Measurements from ENCODE around the gene UBE4B. TPM values are rescaled to one million over a fixed set of nuclear protein-coding genes. Genes with fewer than 3 reads are reported as not detected.
"Not testable (repeated sequence)": the region's sequence is repeated elsewhere in the genome, so short reads cannot be mapped to it uniquely, and the experiment has no call there.

UBE4B gene
- total and polyA plus RNA-seq, 4 experiments from 2014 or later: 4.6 to 47.6 (median 26.9) TPM

GRCh38 chr1:10104834-10105233 lies 72.1 kb downstream of the UBE4B start:
- Histone ChIP-seq H3K4me3 (ENCODE audit: low read length in 2 of 2) (no peak overlapping the region), H3K4me1 (ENCODE audit: insufficient read depth, low read length) (no peaks in the 10 kb centered on the region), H3K9me3 (ENCODE audit: control insufficient read depth in 1 of 2, low read length in 2 of 2) (no peaks in the 10 kb centered on the region), H3K27ac (ENCODE audit: low read depth, low read length) (no peak overlapping the region), H3K36me3 (ENCODE audit: insufficient read depth, low read length) (peaks cover 44% of the 10 kb centered on the region), H3K27me3 (ENCODE audit: insufficient read depth, low read length) (no peaks in the 10 kb centered on the region)
- Mint-ChIP-seq H3K4me3 (no peak overlapping the region), H3K27ac (no peak overlapping the region), H3K9me3 (no peaks in the 10 kb centered on the region), H3K36me3 (peaks cover 65 to 72% of the 10 kb centered on the region in 2 donors), H3K27me3 (no peaks in the 10 kb centered on the region), H3K4me1 (peaks cover 0 to 1% (median 0%) of the 10 kb centered on the region in 4 donors)
- POLR2A ChIA-PET (ENCODE audit: partially characterized antibody): no interaction called here
- intact Hi-C loops (cut with micrococcal nuclease): no loop called here
- no peak for DNase-seq
- CTCF ChIA-PET (ENCODE audit: partially characterized antibody): interaction anchor here (1.0 kb wide), 2 partner anchors 51 to 320 kb away, joined by 3 read pairs; no protein-coding TSS in a partner anchor

- POLR2A ChIA-PET (ENCODE audit: partially characterized antibody): no interaction called here
- H3K27ac Mint-ChIP-seq: no peak overlapping the region
These were observed 72.7 kb downstream of the UBE4B start for GRCh38 chr1:10105484-10105883.

GRCh38 chr1:10106241-10106640 lies 73.5 kb downstream of the UBE4B start:
- Mint-ChIP-seq H3K27me3 (no peaks in the 10 kb centered on the region), H3K36me3 (peaks cover 71 to 72% of the 10 kb centered on the region in 2 donors), H3K4me3 (no peak overlapping the region), H3K4me1 (peaks cover 0 to 1% (median 0%) of the 10 kb centered on the region in 4 donors), H3K27ac (no peak overlapping the region), H3K9me3 (no peaks in the 10 kb centered on the region)
- H3K27me3 ChIP-seq (ENCODE audit: insufficient read depth, low read length): no peaks in the 10 kb centered on the region
- H3K4me1 ChIP-seq (ENCODE audit: insufficient read depth, low read length): no peaks in the 10 kb centered on the region
- intact Hi-C loops (cut with micrococcal nuclease): no loop called here
- ChIA-PET POLR2A (ENCODE audit: partially characterized antibody) (no interaction called here), CTCF (ENCODE audit: partially characterized antibody) (no interaction called here)
- no peak overlapping the region for H3K27ac ChIP-seq (ENCODE audit: low read depth, low read length)
- no peaks in the 10 kb centered on the region for H3K9me3 ChIP-seq (ENCODE audit: control insufficient read depth in 1 of 2, low read length in 2 of 2)
- H3K36me3 ChIP-seq (ENCODE audit: insufficient read depth, low read length): peaks cover 49% of the 10 kb centered on the region
- no peak for DNase-seq
- no peak overlapping the region for H3K4me3 ChIP-seq (ENCODE audit: low read length in 2 of 2)

More at GRCh38 chr1:10105484-10105883, 72.7 kb downstream of the UBE4B start:
- intact Hi-C loops (cut with micrococcal nuclease): no loop called here
- Histone ChIP-seq H3K27me3 (ENCODE audit: insufficient read depth, low read length) (no peaks in the 10 kb centered on the region), H3K27ac (ENCODE audit: low read depth, low read length) (no peak overlapping the region), H3K4me3 (ENCODE audit: low read length in 2 of 2) (no peak overlapping the region), H3K9me3 (ENCODE audit: control insufficient read depth in 1 of 2, low read length in 2 of 2) (no peaks in the 10 kb centered on the region), H3K36me3 (ENCODE audit: insufficient read depth, low read length) (peaks cover 48% of the 10 kb centered on the region), H3K4me1 (ENCODE audit: insufficient read depth, low read length) (no peaks in the 10 kb centered on the region)
- no peaks in the 10 kb centered on the region for H3K9me3 Mint-ChIP-seq
- CTCF ChIA-PET (ENCODE audit: partially characterized antibody): interaction anchor here (1.0 kb wide), 1 partner anchor 51 kb away, joined by 3 read pairs; no protein-coding TSS in a partner anchor
- no peak for DNase-seq
- H3K27me3 Mint-ChIP-seq: no peaks in the 10 kb centered on the region
- peaks cover 71 to 75% of the 10 kb centered on the region in 2 donors for H3K36me3 Mint-ChIP-seq
- peaks cover 0 to 1% (median 0%) of the 10 kb centered on the region in 4 donors for H3K4me1 Mint-ChIP-seq
- H3K4me3 Mint-ChIP-seq: no peak overlapping the region

- ChIA-PET CTCF (ENCODE audit: partially characterized antibody) (no interaction called here), POLR2A (ENCODE audit: partially characterized antibody) (no interaction called here)
- no peak overlapping the region for H3K4me3 Mint-ChIP-seq
- H3K4me1 Mint-ChIP-seq: peaks cover 0 to 1% (median 0%) of the 10 kb centered on the region in 4 donors
- H3K9me3 Mint-ChIP-seq: no peaks in the 10 kb centered on the region
- H3K27ac ChIP-seq (ENCODE audit: low read depth, low read length): no peak overlapping the region
- H3K36me3 ChIP-seq (ENCODE audit: insufficient read depth, low read length): peaks cover 51% of the 10 kb centered on the region
- H3K27me3 ChIP-seq (ENCODE audit: insufficient read depth, low read length): no peaks in the 10 kb centered on the region
- intact Hi-C loops (cut with micrococcal nuclease): no loop called here
- H3K9me3 ChIP-seq (ENCODE audit: control insufficient read depth in 1 of 2, low read length in 2 of 2): no peaks in the 10 kb centered on the region
- no peak overlapping the region for H3K4me3 ChIP-seq (ENCODE audit: low read length in 2 of 2)
- DNase-seq: no peak
- H3K27ac Mint-ChIP-seq: no peak overlapping the region
- H3K4me1 ChIP-seq (ENCODE audit: insufficient read depth, low read length): no peaks in the 10 kb centered on the region
- peaks cover 70 to 71% of the 10 kb centered on the region in 2 donors for H3K36me3 Mint-ChIP-seq
- no peaks in the 10 kb centered on the region for H3K27me3 Mint-ChIP-seq
These were observed 74.2 kb downstream of the UBE4B start for GRCh38 chr1:10106756-10107475.

- H3K36me3 ChIP-seq (ENCODE audit: insufficient read depth, low read length): peaks cover 51% of the 10 kb centered on the region
- H3K9me3 ChIP-seq (ENCODE audit: control insufficient read depth in 1 of 2, low read length in 2 of 2); H3K27me3 Mint-ChIP-seq; H3K27ac Mint-ChIP-seq; H3K4me1 Mint-ChIP-seq; CTCF ChIA-PET (ENCODE audit: partially characterized antibody); intact Hi-C loops (cut with micrococcal nuclease); H3K4me3 ChIP-seq (ENCODE audit: low read length in 2 of 2); H3K9me3 Mint-ChIP-seq; H3K4me3 Mint-ChIP-seq; DNase-seq; H3K27ac ChIP-seq (ENCODE audit: low read depth, low read length); H3K27me3 ChIP-seq (ENCODE audit: insufficient read depth, low read length); POLR2A ChIA-PET (ENCODE audit: partially characterized antibody); H3K4me1 ChIP-seq (ENCODE audit: insufficient read depth, low read length): not testable (repeated sequence)
- H3K36me3 Mint-ChIP-seq: peaks cover 68 to 70% of the 10 kb centered on the region in 2 donors
These were observed 74.7 kb downstream of the UBE4B start for GRCh38 chr1:10107476-10107847.

- H3K27ac ChIP-seq (ENCODE audit: low read depth, low read length): no peak overlapping the region
- H3K36me3 Mint-ChIP-seq: peaks cover 66 to 67% of the 10 kb centered on the region in 2 donors
- H3K4me1 ChIP-seq (ENCODE audit: insufficient read depth, low read length): no peaks in the 10 kb centered on the region
- no peaks in the 10 kb centered on the region for H3K9me3 ChIP-seq (ENCODE audit: control insufficient read depth in 1 of 2, low read length in 2 of 2)
- no peak overlapping the region for H3K4me3 ChIP-seq (ENCODE audit: low read length in 2 of 2)
- no peaks in the 10 kb centered on the region for H3K9me3 Mint-ChIP-seq
- CTCF ChIA-PET (ENCODE audit: partially characterized antibody): no interaction called here
- DNase-seq: no peak
- no peaks in the 10 kb centered on the region for H3K27me3 ChIP-seq (ENCODE audit: insufficient read depth, low read length)
- POLR2A ChIA-PET (ENCODE audit: partially characterized antibody): no interaction called here
- intact Hi-C loops (cut with micrococcal nuclease): no loop called here
- H3K4me3 Mint-ChIP-seq: no peak overlapping the region
- no peak overlapping the region for H3K27ac Mint-ChIP-seq
- no peaks in the 10 kb centered on the region for H3K27me3 Mint-ChIP-seq
- no peaks in the 10 kb centered on the region for H3K4me1 Mint-ChIP-seq
- H3K36me3 ChIP-seq (ENCODE audit: insufficient read depth, low read length): peaks cover 46% of the 10 kb centered on the region
These were observed 75.4 kb downstream of the UBE4B start for GRCh38 chr1:10108134-10108663.

GRCh38 chr1:10108948-10109708 lies 76.4 kb downstream of the UBE4B start:
- CTCF ChIA-PET (ENCODE audit: partially characterized antibody): no interaction called here
- H3K9me3 Mint-ChIP-seq: no peaks in the 10 kb centered on the region
- no peak for DNase-seq
- Histone ChIP-seq H3K9me3 (ENCODE audit: control insufficient read depth in 1 of 2, low read length in 2 of 2) (no peaks in the 10 kb centered on the region), H3K36me3 (ENCODE audit: insufficient read depth, low read length) (peaks cover 42% of the 10 kb centered on the region), H3K27me3 (ENCODE audit: insufficient read depth, low read length) (no peaks in the 10 kb centered on the region), H3K27ac (ENCODE audit: low read depth, low read length) (no peak overlapping the region), H3K4me1 (ENCODE audit: insufficient read depth, low read length) (no peaks in the 10 kb centered on the region), H3K4me3 (ENCODE audit: low read length in 2 of 2) (no peak overlapping the region)
- POLR2A ChIA-PET (ENCODE audit: partially characterized antibody): no interaction called here
- intact Hi-C loops (cut with micrococcal nuclease): no loop called here
- H3K36me3 Mint-ChIP-seq: peaks cover 64 to 70% of the 10 kb centered on the region in 2 donors
- H3K27ac Mint-ChIP-seq: no peak overlapping the region
- H3K4me1 Mint-ChIP-seq: no peaks in the 10 kb centered on the region
- H3K27me3 Mint-ChIP-seq: no peaks in the 10 kb centered on the region
- H3K4me3 Mint-ChIP-seq: no peak overlapping the region

Measured in CD4-positive, alpha-beta memory T cell (primary cell).